ENCODE measurements around the gene MTRF1. TPM values are rescaled to one million over a fixed set of nuclear protein-coding genes. Genes with fewer than 3 reads are reported as not detected.

Gene MTRF1
- total and polyA plus RNA-seq, 2 of the 4 experiments (the other 2 are of a cell fraction), result 9.7 to 12.4 TPM

- Histone ChIP-seq H2BK20ac (ENCODE audit: low read depth, low read length) (no peak overlapping the region), H2BK120ac (ENCODE audit: low read depth, low read length) (peak overlapping the region; percentile 62; the same call in 1 of the 2 replicates), H3K4me3 (ENCODE audit: insufficient read depth, low read depth, low read length) (no peak overlapping the region), H4K91ac (ENCODE audit: insufficient read depth, low read depth, low read length) (no peak overlapping the region), H3K23ac (ENCODE audit: low read depth, low read length) (no peak overlapping the region), H3K27ac (ENCODE audit: insufficient read depth, low read length) (no peak overlapping the region), H2BK5ac (ENCODE audit: low read depth, low read length, poor library complexity, severe bottlenecking) (no peak overlapping the region), H3K56ac (ENCODE audit: extremely low read depth, insufficient read depth, low read length) (no peak overlapping the region), H3K27me3 (ENCODE audit: control insufficient read depth, insufficient read depth, low read length) (no peaks in the 10 kb centered on the region), H3K18ac (ENCODE audit: low read depth, low read length) (no peak overlapping the region), H3K14ac (replicated peaks; ENCODE audit: low read depth, low read length) (no peak overlapping the region), H2BK15ac (ENCODE audit: low read depth, low read length) (peak overlapping the region; percentile 56; the same call in 2 of the 3 replicates), H3K9me1 (ENCODE audit: insufficient read depth, low read length) (no peaks in the 10 kb centered on the region), H2AK9ac (replicated peaks; ENCODE audit: low read depth, low read length, poor library complexity) (no peak overlapping the region), H3K36me3 (ENCODE audit: control insufficient read depth, insufficient read depth, low read length) (no peaks in the 10 kb centered on the region), H2AK5ac (ENCODE audit: low read depth, low read length) (no peak overlapping the region), H3K4ac (ENCODE audit: low read depth, low read length) (no peak overlapping the region), H4K5ac (ENCODE audit: low read depth, low read length) (no peak overlapping the region), H3K9me3 (ENCODE audit: control insufficient read depth, insufficient read depth, low read length) (0 out of 2 replicates have a peak, but pooled peaks cover 2% of the 10 kb centered on the region), H3K4me1 (ENCODE audit: control insufficient read depth, insufficient read depth, low read length) (peaks cover 4% of the 10 kb centered on the region; the same call in 1 of the 2 replicates), H3K79me1 (ENCODE audit: low read depth in 1 of 2, low read length in 2 of 2) (no peaks in the 10 kb centered on the region), H3K4me2 (ENCODE audit: low read depth, low read length) (no peak overlapping the region), H4K8ac (ENCODE audit: low read depth in 2 of 2, low read length in 2 of 2) (no peak overlapping the region), H3K9ac (ENCODE audit: low read depth, low read length) (no peak overlapping the region), H4K20me1 (ENCODE audit: insufficient read depth, low read length) (no peaks in the 10 kb centered on the region), H2AFZ (replicated peaks; ENCODE audit: low read length, poor library complexity) (no peak overlapping the region)
- TF ChIP-seq ELK1 (IDR thresholded peaks at IDR 0.05; ENCODE audit: borderline replicate concordance, low read depth, low read length) (no peak), MAZ (IDR thresholded peaks at IDR 0.05; ENCODE audit: borderline replicate concordance, low read depth, low read length) (no peak), RCOR1 (IDR thresholded peaks at IDR 0.05; ENCODE audit: insufficient replicate concordance, low read length) (no peak), MAFK (IDR thresholded peaks at IDR 0.05; ENCODE audit: low read depth, low read length) (no peak), RFX5 (IDR thresholded peaks at IDR 0.05; ENCODE audit: low read depth, low read length) (no peak), NFE2L2 (IDR thresholded peaks at IDR 0.05; ENCODE audit: low read depth, low read length) (no peak), SMC3 (IDR thresholded peaks at IDR 0.05; ENCODE audit: low read depth, low read length) (no peak), BHLHE40 (IDR thresholded peaks at IDR 0.05; ENCODE audit: low read depth, low read length) (no peak), RAD21 (IDR thresholded peaks at IDR 0.05; ENCODE audit: low read length) (no peak), CHD1 (IDR thresholded peaks at IDR 0.05; ENCODE audit: low read depth, low read length) (no peak), USF2 (IDR thresholded peaks at IDR 0.05; ENCODE audit: low read depth, low read length) (no peak), MXI1 (IDR thresholded peaks at IDR 0.05; ENCODE audit: borderline replicate concordance, low read depth, low read length) (no peak)
- BruUV-seq (replicated peaks), result no TSS peak
- no peak for ATAC-seq (ENCODE audit: low read depth)
- ChIA-PET CTCF (no interaction called here), POLR2A (ENCODE audit: unreplicated experiment) (no interaction called here)
- intact Hi-C loops (cut with micrococcal nuclease), result no loop called here
- dilution Hi-C loops (cut with HindIII; ENCODE audit: low sequenced_read_pairs, unreplicated experiment), result no loop called here
- in situ Hi-C loops (cut with MboI; ENCODE audit: low sequenced_read_pairs), result no loop called here
- no CpG with 5 or more reads among the region's 5 CpGs for WGBS, 2 experiments (ENCODE audit: extremely low coverage in 2 of 2, insufficient read length in 1 of 2)
- DNase-seq, result no peak
These were observed 23.0 kb upstream of the MTRF1 start for GRCh38 chr13:41286370-41286769.

Data from IMR-90 (cell line).